IPS-18c (cell line): ENCODE measurements around the gene TDRKH.
A peak's percentile ranks its signal among the peaks of the same experiment; 100 is the strongest.
"Not testable (repeated sequence)": the region's sequence is repeated elsewhere in the genome, so short reads cannot be mapped to it uniquely, and the experiment has no call there.

Source experiments
- H3K4me3 ChIP-seq: 2 replicates; pipeline ENCODE4 v1.7.0; 2013; ENCODE audit warnings: low read depth, mild to moderate bottlenecking, low read length, moderate library complexity; ENCODE audit not compliant: insufficient read depth
- H3K9me3 ChIP-seq: one replicate; pipeline ENCODE4 v1.6.1; 2013; ENCODE audit warnings: mild to moderate bottlenecking, low read length, moderate library complexity; ENCODE audit not compliant: control insufficient read depth, insufficient read depth

Gene TDRKH

GRCh38 chr1:151782026-151782425, 8.3 kb downstream of the TDRKH start:
- H3K4me3 ChIP-seq, H3K9me3 ChIP-seq: not testable (repeated sequence)

- H3K4me3 ChIP-seq, H3K9me3 ChIP-seq: not testable (repeated sequence)
These were observed 9.6 kb downstream of the TDRKH start for GRCh38 chr1:151780736-151781135.

GRCh38 chr1:151779852-151780251, 10.4 kb downstream of the TDRKH start:
- Histone ChIP-seq H3K9me3 (no peaks in the 10 kb centered on the region), H3K4me3 (no peak overlapping the region)

- H3K4me3 ChIP-seq = no peak overlapping the region
- H3K9me3 ChIP-seq = no peaks in the 10 kb centered on the region
These were observed 13.0 kb downstream of the TDRKH start for GRCh38 chr1:151777317-151777716.

GRCh38 chr1:151776665-151777062, 13.6 kb downstream of the TDRKH start:
- Histone ChIP-seq H3K4me3 (no peak overlapping the region), H3K9me3 (no peaks in the 10 kb centered on the region)

- Histone ChIP-seq H3K4me3 (no peak overlapping the region), H3K9me3 (no peaks in the 10 kb centered on the region)
These were observed 14.2 kb downstream of the TDRKH start for GRCh38 chr1:151775894-151776664.

- H3K9me3 ChIP-seq = no peaks in the 10 kb centered on the region
- H3K4me3 ChIP-seq = no peak overlapping the region
These were observed 15.9 kb downstream of the TDRKH start for GRCh38 chr1:151774256-151774922.

- H3K4me3 ChIP-seq = no peak overlapping the region
- no peaks in the 10 kb centered on the region for H3K9me3 ChIP-seq
These were observed 16.6 kb downstream of the TDRKH start for GRCh38 chr1:151773702-151774101.

- not testable (repeated sequence) for H3K4me3 ChIP-seq, H3K9me3 ChIP-seq
These were observed 21.0 kb downstream of the TDRKH start for GRCh38 chr1:151769270-151769669.

GRCh38 chr1:151768351-151769066, 21.8 kb downstream of the TDRKH start:
- not testable (repeated sequence) for H3K4me3 ChIP-seq

GRCh38 chr1:151763990-151764389, 26.3 kb downstream of the TDRKH start:
- Histone ChIP-seq H3K4me3 (peak overlapping the region; percentile 81), H3K9me3 (peaks cover 2% of the 10 kb centered on the region)

More at GRCh38 chr1:151768351-151769066, 21.8 kb downstream of the TDRKH start:
- not testable (repeated sequence) for H3K9me3 ChIP-seq

- Histone ChIP-seq H3K9me3 (peaks cover 2% of the 10 kb centered on the region), H3K4me3 (peak within 1 kb of the TSS; percentile 81)
These were observed 27.1 kb downstream of the TDRKH start, which contains the start of gene MRPL9 for GRCh38 chr1:151762941-151763921. MRPL9 (minus strand) TSS chr1:151763496; CDS start chr1:151763479, 17 bp downstream.

GRCh38 chr1:151760597-151761385, 29.5 kb downstream of the TDRKH start:
- Histone ChIP-seq H3K9me3 (peaks cover 2% of the 10 kb centered on the region), H3K4me3 (no peak overlapping the region)

GRCh38 chr1:151759241-151759640, 31.1 kb downstream of the TDRKH start:
- Histone ChIP-seq H3K9me3 (peaks cover 2% of the 10 kb centered on the region), H3K4me3 (no peak overlapping the region)

- Histone ChIP-seq H3K9me3 (peaks cover 3% of the 10 kb centered on the region), H3K4me3 (no peak overlapping the region)
These were observed 34.0 kb downstream of the TDRKH start for GRCh38 chr1:151756291-151756690.

- Histone ChIP-seq H3K4me3 (no peak overlapping the region), H3K9me3 (no peaks in the 10 kb centered on the region)
These were observed 48.8 kb downstream of the TDRKH start for GRCh38 chr1:151741516-151741915.
